Transverse colon (tissue), 4 donors: ENCODE measurements around the gene RNF144A. TPM values are rescaled to one million over a fixed set of nuclear protein-coding genes. Genes with fewer than 3 reads are reported as not detected.
"Not testable (repeated sequence)": the region's sequence is repeated elsewhere in the genome, so short reads cannot be mapped to it uniquely, and the experiment has no call there.

Experiments used
- DNase-seq: peaks from one replicate; pipeline ENCODE4 v3.0.0-alpha.2; 2019
- H3K27ac ChIP-seq, 4 donors: fragments of 200-600 bp; sonication (generic); 2 replicates each; pipeline ENCODE4 v1.5.1; 2016 to 2018; ENCODE audit warnings: inconsistent platforms in 4 of 4
- H3K27me3 ChIP-seq: fragments of 200-600 bp; sonication (generic); 2 replicates; pipeline ENCODE4 v1.5.1; 2017; ENCODE audit warnings: inconsistent platforms
- H3K36me3 ChIP-seq, 4 donors: fragments of 200-600 bp; sonication (generic); 2 replicates each; pipeline ENCODE4 v1.5.1; 2017 to 2019; ENCODE audit warnings: inconsistent platforms in 4 of 4
- H3K4me1 ChIP-seq, 4 donors: fragments of 200-600 bp; sonication (generic); 2 replicates each; pipeline ENCODE4 v1.5.1; 2017 to 2020; ENCODE audit warnings: inconsistent platforms in 4 of 4
- H3K4me3 ChIP-seq, 4 donors: fragments of 200-600 bp; sonication (generic); 1 replicate in 1 of 4; 2 replicates in 3 of 4; pipeline versions ENCODE4 v1.5.1 to v1.6.1; 2017 to 2019; ENCODE audit warnings: inconsistent platforms in 4 of 4
- H3K9me3 ChIP-seq, 2 donors: fragments of 200-600 bp; sonication (generic); 2 replicates each; pipeline ENCODE4 v1.5.1; 2017 to 2019; ENCODE audit warnings: inconsistent platforms in 2 of 2
- EP300 ChIP-seq: sonication (generic); formaldehyde crosslinking; IDR thresholded peaks from one replicate; pipeline ENCODE4 v1.6.1; 2017; ENCODE audit warnings: antibody characterized with exemption, low read depth
- POLR2A ChIP-seq: fragments of 450-650 bp; IDR thresholded peaks from one replicate; pipeline ENCODE4 v1.6.1; 2016; ENCODE audit warnings: antibody characterized with exemption, mild to moderate bottlenecking, moderate library complexity
- POLR2AphosphoS5 ChIP-seq, 3 donors: sonication (generic); formaldehyde crosslinking; IDR thresholded peaks; one replicate each; pipeline ENCODE4 v1.6.1; 2016; ENCODE audit warnings: antibody characterized with exemption in 3 of 3
- WGBS, 2 donors: methylation state at CpG; one replicate each; pipeline ENCODE4 v1.1.5; 2018; ENCODE audit warnings: low coverage in 1 of 2; 5-methylcytosine and 5-hydroxymethylcytosine counted together
- in situ Hi-C, 4 donors: fragments of 200-750 bp; cut with MboI; loops; one replicate each; pipeline versions ENCODE4 v1.15.0 to v1.15.1; 2017; ENCODE audit warnings: low sequenced_read_pairs in 3 of 4, low pct_ligation_motif_present in 1 of 4, low pct_unique_long_range_greater_than_20kb in 1 of 4
- intact Hi-C: fragments of 100-400 bp; cut with DNase I; formaldehyde crosslinking; loops from one replicate; pipeline ENCODE4 v1.15.1; 2023; ENCODE audit warnings: low total_unique reads
- total RNA-seq, 4 donors: library from RNA; depleted of rRNA; stranded (reverse); fragments of >200 nt; gene quantifications; one replicate each; pipeline ENCODE4 v1.1.0, GENCODE V29; 2016
- TF ChIP-seq, protein P1 (sequence below), 5 experiments: fragments of 200-600 bp in 3 of 5; fragments of 450-650 bp in 2 of 5; sonication (generic) in 3 of 5; IDR thresholded peaks; 1 replicate in 2 of 5; 2 replicates in 3 of 5; pipeline ENCODE4 v1.5.1; 2016 to 2017; ENCODE audit warnings: antibody characterized with exemption in 5 of 5, inconsistent platforms in 3 of 5, mild to moderate bottlenecking in 2 of 5, moderate library complexity in 1 of 5

RNF144A gene
- total RNA-seq, 4 donors from 2014 or later: 24.0 to 145 (median 83.0) TPM

DNA sequence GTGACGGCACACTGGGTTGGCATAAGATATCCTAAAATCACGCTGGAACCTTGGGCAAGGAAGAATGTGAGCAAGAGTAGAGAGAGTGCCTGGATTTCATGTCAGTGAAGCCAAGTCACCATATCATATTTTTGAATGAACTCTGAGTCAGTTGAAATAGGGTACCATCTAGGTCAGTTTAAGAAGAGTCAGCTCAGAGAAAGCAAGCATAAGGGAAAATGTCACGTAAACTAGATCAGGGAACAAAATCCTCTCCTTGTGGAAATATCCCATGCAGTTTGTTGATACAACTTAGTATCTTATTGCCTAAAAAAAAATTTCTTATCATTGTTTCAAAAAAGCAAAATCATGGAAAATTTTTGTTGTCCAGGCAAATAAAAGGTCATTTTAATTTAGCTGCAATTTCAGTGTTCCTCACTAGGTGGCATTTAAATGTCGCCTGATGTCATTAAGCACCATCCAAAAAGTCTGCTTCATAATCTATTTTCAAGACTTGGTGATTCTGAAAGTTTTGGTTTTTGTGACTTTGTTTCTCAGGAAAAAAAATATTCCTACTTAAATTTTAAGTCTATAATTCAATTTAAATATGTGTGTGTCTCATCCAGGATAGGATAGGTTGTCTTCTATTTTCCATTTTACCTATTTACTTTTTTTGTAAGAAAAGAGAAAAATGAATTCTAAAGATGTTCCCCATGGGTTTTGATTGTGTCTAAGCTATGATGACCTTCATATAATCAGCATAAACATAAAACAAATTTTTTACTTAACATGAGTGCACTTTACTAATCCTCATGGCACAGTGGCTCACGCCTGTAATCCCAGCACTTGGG lies 20.1 kb upstream of the RNF144A start:
- Histone ChIP-seq H3K4me3 (no peak overlapping the region), H3K27me3 (no peaks in the 10 kb centered on the region), H3K27ac (no peak overlapping the region), H3K36me3 (no peaks in the 10 kb centered on the region), H3K4me1 (no peaks in the 10 kb centered on the region), H3K9me3 (no peaks in the 10 kb centered on the region)
- intact Hi-C loops (no loop called here), in situ Hi-C loops (loop anchor here in 1 of 4 donors (10.0 kb wide), 1 partner anchor 148 kb away; no protein-coding TSS in a partner anchor)
- no peak for DNase-seq
- no peak for TF ChIP-seq POLR2A
- TF ChIP-seq, protein P1, sequence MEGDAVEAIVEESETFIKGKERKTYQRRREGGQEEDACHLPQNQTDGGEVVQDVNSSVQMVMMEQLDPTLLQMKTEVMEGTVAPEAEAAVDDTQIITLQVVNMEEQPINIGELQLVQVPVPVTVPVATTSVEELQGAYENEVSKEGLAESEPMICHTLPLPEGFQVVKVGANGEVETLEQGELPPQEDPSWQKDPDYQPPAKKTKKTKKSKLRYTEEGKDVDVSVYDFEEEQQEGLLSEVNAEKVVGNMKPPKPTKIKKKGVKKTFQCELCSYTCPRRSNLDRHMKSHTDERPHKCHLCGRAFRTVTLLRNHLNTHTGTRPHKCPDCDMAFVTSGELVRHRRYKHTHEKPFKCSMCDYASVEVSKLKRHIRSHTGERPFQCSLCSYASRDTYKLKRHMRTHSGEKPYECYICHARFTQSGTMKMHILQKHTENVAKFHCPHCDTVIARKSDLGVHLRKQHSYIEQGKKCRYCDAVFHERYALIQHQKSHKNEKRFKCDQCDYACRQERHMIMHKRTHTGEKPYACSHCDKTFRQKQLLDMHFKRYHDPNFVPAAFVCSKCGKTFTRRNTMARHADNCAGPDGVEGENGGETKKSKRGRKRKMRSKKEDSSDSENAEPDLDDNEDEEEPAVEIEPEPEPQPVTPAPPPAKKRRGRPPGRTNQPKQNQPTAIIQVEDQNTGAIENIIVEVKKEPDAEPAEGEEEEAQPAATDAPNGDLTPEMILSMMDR (IDR thresholded peaks at IDR 0.05): peak; percentile 62 to 77 (median 70)
- 68 to 75% methylated on average over 5 of the region's 5 CpGs for WGBS, 2 donors

DNA sequence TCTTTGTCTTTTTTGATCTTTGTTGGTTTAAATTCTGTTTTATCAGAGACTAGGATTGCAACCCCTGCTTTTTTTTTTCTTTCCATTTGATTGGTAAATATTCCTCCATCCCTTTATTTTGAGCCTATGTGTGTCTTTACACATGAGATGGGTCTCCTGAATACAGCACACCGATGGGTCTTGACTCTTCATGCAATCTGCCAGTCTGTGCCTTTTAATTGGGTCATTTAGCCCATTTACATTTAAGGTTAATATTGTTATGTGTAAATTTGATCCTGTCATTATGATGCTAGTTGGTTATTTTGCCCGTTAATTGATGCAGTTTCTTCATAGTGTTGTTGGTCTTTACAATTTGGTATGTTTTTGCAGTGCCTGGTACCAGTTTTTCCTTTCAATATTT lies 14.6 kb upstream of the RNF144A start:
- H3K4me3 ChIP-seq, intact Hi-C loops, H3K9me3 ChIP-seq, H3K27me3 ChIP-seq, H3K27ac ChIP-seq, DNase-seq, H3K4me1 ChIP-seq, H3K36me3 ChIP-seq: not testable (repeated sequence)
- in situ Hi-C loops: loop anchor here in 3 of 4 donors (10.0 to 25.0 kb wide), 3 partner anchors 110 to 142 kb away; no protein-coding TSS in a partner anchor
- WGBS, 2 donors: 89 to 92% methylated on average over 1 to 2 of the region's 2 CpGs

DNA sequence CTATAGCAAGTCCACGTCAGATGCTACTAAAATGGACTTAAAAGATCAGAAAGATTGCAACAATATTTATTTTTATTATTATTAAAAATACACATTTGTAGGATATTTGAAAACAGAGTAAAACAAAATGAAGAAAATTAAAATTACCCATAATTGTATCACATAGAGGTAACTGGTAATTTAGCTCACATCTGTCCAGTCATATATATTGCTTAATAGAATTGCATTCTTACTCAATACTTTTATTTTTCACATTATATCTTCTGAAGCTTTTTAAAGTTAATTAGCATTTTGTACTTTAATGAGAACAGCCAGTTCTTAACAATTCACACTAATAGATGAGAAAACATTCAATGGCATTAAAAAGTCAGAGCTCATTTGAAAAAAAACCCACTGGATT lies 11.5 kb upstream of the RNF144A start:
- 97 to 100% methylated on average over 1 of the region's 1 CpG for WGBS, 2 donors
- in situ Hi-C loops: loop anchor here in 3 of 4 donors (10.0 to 25.0 kb wide), 3 partner anchors 107 to 139 kb away; no protein-coding TSS in a partner anchor

DNA sequence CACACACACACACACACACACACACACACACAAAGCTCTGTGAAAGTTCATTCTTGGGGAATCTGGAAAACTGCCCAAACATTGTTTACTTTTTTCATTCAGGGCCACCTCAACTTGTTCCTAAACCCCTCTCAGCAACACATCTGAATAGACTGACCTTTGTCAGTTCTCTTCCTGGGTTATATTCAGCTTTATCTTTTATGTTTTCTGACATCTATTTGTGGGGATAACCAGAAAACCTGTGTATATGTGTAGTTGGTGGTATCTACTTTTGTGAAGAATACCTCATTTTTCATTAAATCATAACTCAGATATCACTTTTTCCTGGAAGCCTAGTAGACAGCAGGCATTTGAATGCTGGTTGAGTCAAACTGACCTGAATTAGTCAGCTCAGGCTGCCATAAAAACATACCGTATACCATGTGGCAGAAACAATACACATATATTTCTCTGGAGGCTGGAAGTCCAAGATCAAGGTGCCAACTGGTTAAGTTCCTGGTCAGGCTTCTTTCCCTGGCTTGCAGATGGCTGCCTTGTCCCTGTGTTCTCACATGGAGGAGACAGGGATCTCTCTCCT lies 11.0 kb upstream of the RNF144A start:
- WGBS, 2 donors: 40% methylated on average over 1 of the region's 1 CpG; no CpG with 5 or more reads in 1 of the 2 donors
- Histone ChIP-seq H3K36me3 (no peaks in the 10 kb centered on the region), H3K27me3 (no peaks in the 10 kb centered on the region), H3K9me3 (no peaks in the 10 kb centered on the region), H3K4me3 (no peak overlapping the region), H3K27ac (no peak overlapping the region), H3K4me1 (no peaks in the 10 kb centered on the region)
- in situ Hi-C loops: loop anchor here in 3 of 4 donors (10.0 to 25.0 kb wide), 3 partner anchors 106 to 139 kb away; no protein-coding TSS in a partner anchor
- no peak for DNase-seq
- intact Hi-C loops: no loop called here
- TF ChIP-seq EP300 (no peak), POLR2AphosphoS5 (IDR thresholded peaks at IDR 0.05) (no peak), POLR2A (no peak)
- TF ChIP-seq, protein P1 (IDR thresholded peaks at IDR 0.05): no peak

More for the DNA sequence above, 11.5 kb upstream of the RNF144A start:
- no peaks in the 10 kb centered on the region for H3K36me3 ChIP-seq
- H3K27me3 ChIP-seq: no peaks in the 10 kb centered on the region
- no peak overlapping the region for H3K27ac ChIP-seq
- no peak overlapping the region for H3K4me3 ChIP-seq
- H3K9me3 ChIP-seq: no peaks in the 10 kb centered on the region
- H3K4me1 ChIP-seq: no peaks in the 10 kb centered on the region
- no peak for DNase-seq
- TF ChIP-seq POLR2A: no peak
- intact Hi-C loops: no loop called here

DNA sequence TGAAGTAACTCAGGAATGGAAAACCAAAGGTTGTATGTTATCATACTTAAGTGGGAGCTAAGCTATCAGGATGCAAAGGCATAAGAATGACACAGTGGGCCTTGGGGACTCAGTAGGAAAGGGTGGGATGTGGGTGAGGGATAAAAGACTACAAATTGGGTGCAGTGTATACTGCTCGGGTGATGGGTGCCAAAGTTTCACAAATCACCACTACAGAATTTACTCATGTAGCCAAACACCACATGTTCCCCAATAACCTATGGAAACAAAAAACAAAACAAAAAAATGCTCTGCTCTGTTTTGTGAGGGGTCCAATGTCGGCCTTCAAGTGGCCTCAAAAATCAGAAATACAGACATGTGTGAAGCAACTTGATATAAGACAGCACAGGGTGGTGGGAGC lies 8.9 kb upstream of the RNF144A start:
- H3K27ac ChIP-seq: no peak overlapping the region
- TF ChIP-seq POLR2AphosphoS5 (IDR thresholded peaks at IDR 0.05): no peak
- TF ChIP-seq, protein P1 (IDR thresholded peaks at IDR 0.05): no peak
- no peak for TF ChIP-seq EP300
- TF ChIP-seq POLR2A: no peak
- no peak overlapping the region for H3K4me3 ChIP-seq
- no peak for DNase-seq
- no peaks in the 10 kb centered on the region for H3K4me1 ChIP-seq
- no peaks in the 10 kb centered on the region for H3K36me3 ChIP-seq
- WGBS, 2 donors: 83 to 85% methylated on average over 2 of the region's 2 CpGs
- in situ Hi-C loops: loop anchor here in 3 of 4 donors (10.0 to 25.0 kb wide), 3 partner anchors 104 to 137 kb away; no protein-coding TSS in a partner anchor
- no peaks in the 10 kb centered on the region for H3K9me3 ChIP-seq
- no peaks in the 10 kb centered on the region for H3K27me3 ChIP-seq
- intact Hi-C loops: no loop called here
